Testis (tissue), 2 donors: Measurements from ENCODE around the gene LDHAL6B.

Experiments used
- CTCF ChIP-seq, 3 experiments: fragments of 450-650 bp in 2 of 3; fragments of 200-600 bp in 1 of 3; sonication (generic) in 1 of 3; IDR thresholded peaks; one replicate each; pipeline ENCODE4 v1.5.1; 2016 to 2019; ENCODE audit warnings: antibody characterized with exemption in 3 of 3, mild to moderate bottlenecking in 2 of 3, moderate library complexity in 1 of 3
- POLR2A ChIP-seq: fragments of 450-650 bp; IDR thresholded peaks from one replicate; pipeline ENCODE4 v1.6.1; 2017; ENCODE audit warnings: antibody characterized with exemption, mild to moderate bottlenecking, moderate library complexity

DNA sequence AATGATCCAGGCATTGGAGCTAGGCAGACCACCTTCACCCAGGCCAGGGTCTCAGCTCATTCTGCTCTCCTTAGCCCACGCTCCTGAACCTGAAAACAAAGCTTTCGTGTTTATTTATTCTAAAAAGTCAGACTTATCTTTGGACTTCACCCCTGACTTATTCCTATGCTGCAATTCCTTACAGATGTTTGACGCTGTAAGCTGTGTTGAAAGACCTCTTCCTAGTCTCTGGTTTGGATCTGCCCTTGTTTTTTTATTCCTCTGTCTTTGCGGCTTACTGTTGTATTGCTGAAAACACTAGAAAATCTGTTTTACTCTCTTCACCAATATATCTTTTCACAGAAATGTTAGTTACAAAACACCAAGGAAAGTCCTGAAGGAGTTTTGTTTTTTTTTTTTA lies 40.5 kb upstream of the LDHAL6B start:
- no peak for TF ChIP-seq CTCF (IDR thresholded peaks at IDR 0.05)
- TF ChIP-seq POLR2A = no peak
